SK-N-SH (cell line): ENCODE measurements around the gene MRPL18.

Experiments
- CHD2 ChIP-seq: fragments of 150-350 bp; IDR thresholded peaks from 2 replicates; pipeline ENCODE4 v1.6.1; 2018; ENCODE audit warnings: low read length; ENCODE audit not compliant: partially characterized antibody
- CTCF ChIP-seq: fragments of 200-600 bp; sonication (generic); IDR thresholded peaks from 2 replicates; pipeline ENCODE4 v1.6.1; 2017; ENCODE audit warnings: antibody characterized with exemption, mild to moderate bottlenecking, moderate library complexity
- EZH2phosphoT487 ChIP-seq: fragments of 200-600 bp; sonication (generic); IDR thresholded peaks from 2 replicates; pipeline ENCODE4 v1.6.1; 2017; ENCODE audit warnings: low read depth, mixed run types, mild to moderate bottlenecking, antibody characterized with exemption, moderate library complexity, borderline replicate concordance
- MXI1 ChIP-seq: IDR thresholded peaks from 2 replicates; pipeline ENCODE4 v1.6.1; 2012; ENCODE audit warnings: mild to moderate bottlenecking, low read depth, low read length, improper control_type of control experiment
- POLR2AphosphoS5 ChIP-seq: IDR thresholded peaks from 2 replicates; pipeline ENCODE4 v1.6.1; 2012; ENCODE audit warnings: low read depth, low read length
- RAD21 ChIP-seq: IDR thresholded peaks from 2 replicates; pipeline ENCODE4 v1.6.1; 2012; ENCODE audit warnings: mild to moderate bottlenecking, low read length
- SMC3 ChIP-seq: IDR thresholded peaks from 2 replicates; pipeline ENCODE4 v1.6.1; 2012; ENCODE audit warnings: low read depth, low read length, improper control_type of control experiment

- no peak for TF ChIP-seq SMC3
- TF ChIP-seq CTCF = no peak
- TF ChIP-seq EZH2phosphoT487 = no peak
- TF ChIP-seq POLR2AphosphoS5 = no peak
- TF ChIP-seq CHD2 = no peak
- no peak for TF ChIP-seq MXI1
- TF ChIP-seq RAD21 = no peak
Observed at GRCh38 chr6:159778131-159778530, 12.1 kb upstream of the MRPL18 start.
